Subcutaneous adipose tissue (tissue), 4 donors: ENCODE measurements around the gene PLGRKT. TPM values are rescaled to one million over a fixed set of nuclear protein-coding genes. Genes with fewer than 3 reads are reported as not detected.

ENCODE experiments used
- CTCF ChIP-seq: fragments of 450-650 bp; IDR thresholded peaks from one replicate; pipeline ENCODE4 v1.5.1; 2016; ENCODE audit warnings: low read depth, mild to moderate bottlenecking, control low read depth, antibody characterized with exemption, moderate library complexity
- small RNA-seq: library from RNA; depleted of rRNA; stranded (forward); fragments of <200 nt; gene quantifications from one replicate; pipeline ENCODE3, GENCODE V24; 2016
- total RNA-seq, 4 donors: library from RNA; depleted of rRNA; stranded (reverse); fragments of >200 nt; gene quantifications; one replicate each; pipeline ENCODE4 v1.1.0, GENCODE V29; 2016

The PLGRKT gene
- total RNA-seq, 4 donors from 2014 or later = 10.2 to 17.8 (median 13.8) TPM

- TF ChIP-seq CTCF = no peak
Measured at GRCh38 chr9:5326187-5326586, 111.5 kb downstream of the PLGRKT start.

GRCh38 chr9:5321058-5321457 is 116.7 kb downstream of the PLGRKT start:
- TF ChIP-seq CTCF = no peak

- no peak for TF ChIP-seq CTCF
Measured at GRCh38 chr9:5315187-5315923, 122.4 kb downstream of the PLGRKT start.

- TF ChIP-seq CTCF = no peak
Measured at GRCh38 chr9:5310851-5311250, 126.9 kb downstream of the PLGRKT start.

Small RNA genes lying within 50 kb of the gene (small RNA-seq; reads per million reads assigned to genes)
- gene AL135786.1 (not detected), gene HMGN2P31 (not detected)

Other genes starting within 250 kb of the PLGRKT start
- gene INSL4, start 206.5 kb downstream of the PLGRKT start, total RNA-seq = not detected
- not detected for gene RLN2, start 133.2 kb downstream of the PLGRKT start, total RNA-seq
- gene RLN1, start 98.0 kb downstream of the PLGRKT start, total RNA-seq = 1 to 10 TPM in 1 of 4 donors, not detected in 3; 1.5 TPM
- 1 to 10 TPM; 2.4 to 7.0 (median 4.6) TPM for gene CD274, start 12.6 kb upstream of the PLGRKT start, total RNA-seq
- 1 to 10 TPM; 3.4 to 8.8 (median 5.5) TPM for gene PDCD1LG2, start 72.6 kb upstream of the PLGRKT start, total RNA-seq
- 10 to 100 TPM; 38.5 to 52.8 (median 48.5) TPM for gene RIC1, start 191.2 kb upstream of the PLGRKT start, total RNA-seq